ENCODE data around the gene ZNF383.
"Not testable (repeated sequence)": the region's sequence is repeated elsewhere in the genome, so short reads cannot be mapped to it uniquely, and the experiment has no call there.

The ZNF383 gene

DNA sequence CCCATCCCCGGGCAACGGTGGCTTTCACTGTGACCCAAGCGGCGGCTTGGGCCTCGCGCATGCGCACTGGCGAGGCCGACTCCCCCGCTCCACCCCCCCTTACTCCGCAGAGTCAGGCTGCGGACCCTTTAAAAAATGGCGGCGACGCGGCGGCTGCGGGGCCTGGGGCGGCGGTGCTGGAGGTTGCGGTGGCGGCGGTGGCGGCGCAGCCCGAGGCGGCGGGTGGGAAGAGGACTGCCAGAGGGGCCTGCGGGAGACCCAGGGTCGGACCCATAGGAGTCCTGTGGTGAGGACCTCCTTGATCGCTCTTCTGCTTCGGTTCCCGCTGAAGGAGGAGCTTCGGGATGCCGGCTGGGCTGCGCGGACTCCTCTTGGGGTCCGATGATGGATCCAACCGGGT, 76.2 kb downstream of the ZNF383 start:
- not testable (repeated sequence) for DNase-seq

Measured in amniotic stem cell (primary cell).